HepG2 (cell line): ENCODE results near the gene NPY. TPM values are rescaled to one million over a fixed set of nuclear protein-coding genes. Genes with fewer than 3 reads are reported as not detected.

Experiments used
- ATAC-seq: fragments of 200-7000 bp; cut with Tn5 transposase; 3 replicates; pipeline ENCODE4 v1.9.1; 2020; ENCODE audit warnings: mild to moderate bottlenecking, moderate library complexity
- BruUV-seq: library from RNA; stranded (reverse); fragments of 400-500 nt; replicated peaks from 2 replicates; lab custom pipeline; 2021; lab: Mats Ljungman, UMichigan
- CTCF ChIA-PET: fragments of 300-600 bp; formaldehyde crosslinking; extraction: SDS; loops from one replicate; lab custom pipeline; 2021; ENCODE audit warnings: low total read pairs, inconsistent platforms, low intra/inter-chr PET ratio; lab: Yijun Ruan, JAX
- POLR2A ChIA-PET: fragments of 350-600 bp; sonication (Branson Sonifier 250); formaldehyde crosslinking; loops from one replicate; lab custom pipeline; 2020; ENCODE audit warnings: antibody characterized with exemption, inconsistent platforms; lab: Yijun Ruan, JAX
- DNase-seq: peaks from one replicate; pipeline ENCODE4 v3.0.0-alpha.2; 2015; ENCODE audit warnings: low spot score
- FAIRE-seq: peaks from 3 replicates; lab custom pipeline; 2011; peaks lifted over from hg19 to GRCh38; lab: Jason Lieb, UNC
- H2AFZ ChIP-seq: one replicate; pipeline ENCODE4 v1.6.1; 2011; ENCODE audit warnings: low read length, inconsistent platforms
- H3K27ac ChIP-seq: fragments of 300-600 bp; 3 replicates; pipeline ENCODE4 v1.8.0; 2011; ENCODE audit warnings: mixed run types, mild to moderate bottlenecking, mixed read lengths, low read length, inconsistent platforms; ENCODE audit not compliant: insufficient read depth; ENCODE audit errors: extremely low read length
- H3K27me3 ChIP-seq, 2 experiments: fragments of 200-600 bp in 1 of 2; 2 replicates in 1 of 2; 3 replicates in 1 of 2; pipeline versions ENCODE4 v1.6.0 to v1.8.0; 2011; ENCODE audit warnings: low read length in 2 of 2, mild to moderate bottlenecking in 2 of 2, moderate library complexity in 2 of 2, inconsistent platforms in 1 of 2; ENCODE audit not compliant: insufficient read depth in 2 of 2, control insufficient read depth in 1 of 2
- H3K36me3 ChIP-seq, 2 experiments: fragments of 200-600 bp in 1 of 2; replicated peaks in 1 of 2; 2 replicates in 1 of 2; 3 replicates in 1 of 2; pipeline versions ENCODE4 v1.5.1 to v1.8.0; 2011; ENCODE audit warnings: low read length in 2 of 2, inconsistent platforms in 1 of 2; ENCODE audit not compliant: insufficient read depth in 2 of 2, control insufficient read depth in 1 of 2
- H3K4me1 ChIP-seq: 2 replicates; pipeline ENCODE4 v1.5.1; 2012; ENCODE audit warnings: low read length, inconsistent platforms; ENCODE audit not compliant: insufficient read depth
- H3K4me2 ChIP-seq: 2 replicates; pipeline ENCODE4 v1.6.0; 2011; ENCODE audit warnings: low read depth, low read length, inconsistent platforms
- H3K4me3 ChIP-seq, 3 experiments: fragments of 200-600 bp in 1 of 3; sonication (generic), shearing (Covaris generic) in 1 of 3; replicated peaks in 1 of 3; 2 replicates each; pipeline ENCODE4 v1.5.1; 2011 to 2016; ENCODE audit warnings: low read length in 3 of 3, inconsistent platforms in 2 of 3, low read depth in 2 of 3, mild to moderate bottlenecking in 2 of 3, control low read depth in 1 of 3, mixed read lengths in 1 of 3; ENCODE audit not compliant: insufficient read depth in 1 of 3
- H3K79me2 ChIP-seq: one replicate; pipeline ENCODE4 v1.6.1; 2011; ENCODE audit warnings: low read length, inconsistent platforms; ENCODE audit not compliant: insufficient read depth
- H3K9ac ChIP-seq: 2 replicates; pipeline ENCODE4 v1.6.0; 2011; ENCODE audit warnings: mild to moderate bottlenecking, low read depth, low read length, inconsistent platforms; ENCODE audit not compliant: insufficient read depth
- H3K9me3 ChIP-seq: 2 replicates; pipeline ENCODE4 v1.5.1; 2012; ENCODE audit warnings: mild to moderate bottlenecking, low read length
- H4K20me1 ChIP-seq: 2 replicates; pipeline ENCODE4 v1.6.0; 2011; ENCODE audit warnings: inconsistent platforms, mild to moderate bottlenecking, low read length, moderate library complexity; ENCODE audit not compliant: insufficient read depth
- DNMT1 ChIP-seq: sonication (generic); formaldehyde crosslinking; IDR thresholded peaks from 2 replicates; pipeline ENCODE4 v1.5.1; 2020; ENCODE audit warnings: mild to moderate bottlenecking, missing genetic modification reagents
- IKZF5 ChIP-seq: IDR thresholded peaks from 2 replicates; pipeline ENCODE4 v1.6.1; 2018; ENCODE audit warnings: missing genetic modification reagents, mild to moderate bottlenecking, missing compliant biosample characterization
- KDM4B ChIP-seq: sonication (generic); formaldehyde crosslinking; IDR thresholded peaks from 2 replicates; pipeline ENCODE4 v1.4.0; 2020; ENCODE audit warnings: missing genetic modification reagents
- KLF6 ChIP-seq: IDR thresholded peaks from 2 replicates; pipeline ENCODE4 v1.8.0; 2016; ENCODE audit warnings: missing biosample characterization, missing genetic modification reagents
- SIX1 ChIP-seq: sonication (generic); formaldehyde crosslinking; IDR thresholded peaks from 2 replicates; pipeline ENCODE4 v1.4.0; 2020; ENCODE audit warnings: missing genetic modification reagents, borderline replicate concordance
- TBL1XR1 ChIP-seq: fragments of 150-350 bp; IDR thresholded peaks from 2 replicates; pipeline ENCODE4 v1.6.1; 2014; ENCODE audit warnings: borderline replicate concordance, low read length; ENCODE audit not compliant: partially characterized antibody
- ZNF460 ChIP-seq: sonication (generic); formaldehyde crosslinking; IDR thresholded peaks from 2 replicates; pipeline ENCODE4 v1.5.1; 2020; ENCODE audit warnings: missing genetic modification reagents, mild to moderate bottlenecking, borderline replicate concordance
- ZNF510 ChIP-seq: sonication (generic); formaldehyde crosslinking; IDR thresholded peaks from 2 replicates; pipeline ENCODE4 v1.4.0; 2020; ENCODE audit warnings: low read depth, mild to moderate bottlenecking, missing genetic modification reagents
- ZNF577 ChIP-seq: sonication (generic); formaldehyde crosslinking; IDR thresholded peaks from 2 replicates; pipeline ENCODE4 v1.4.0; 2020; ENCODE audit warnings: mild to moderate bottlenecking, low read depth, missing genetic modification reagents, borderline replicate concordance
- ZNF678 ChIP-seq: sonication (generic); formaldehyde crosslinking; IDR thresholded peaks from 2 replicates; pipeline ENCODE4 v1.4.0; 2020; ENCODE audit warnings: mild to moderate bottlenecking, missing genetic modification reagents
- WGBS: methylation state at CpG from one replicate; pipeline ENCODE4 v1.1.6; 2017; ENCODE audit warnings: low lambda C conversion rate; 5-methylcytosine and 5-hydroxymethylcytosine counted together
- in situ Hi-C: cut with HindIII; loops from 2 replicates; pipeline ENCODE4 v1.10.0; 2017; ENCODE audit warnings: low pct_unique_long_range_greater_than_20kb; ENCODE audit not compliant: extremely low pct_ligation_motif_present
- intact Hi-C: fragments of 100-400 bp; cut with micrococcal nuclease; formaldehyde crosslinking; loops from one replicate; pipeline ENCODE4 v1.10.0; 2022; ENCODE audit not compliant: unreplicated experiment
- polyA plus RNA-seq, 8 experiments: library from polyadenylated mRNA; depleted of rRNA in 3 of 8; stranded (reverse) in 7 of 8; unstranded in 1 of 8; fragments of >200 nt; fragmentation: Illumina TruSeq in 4 of 8; extraction: Trizol in 4 of 8; gene quantifications; 2 replicates each; pipeline versions ENCODE4 v1.2.1 to v1.2.3, GENCODE V29; 2011 to 2016; ENCODE audit warnings: low read depth in 4 of 8, missing spikeins in 1 of 8, mixed read lengths in 1 of 8; ENCODE audit not compliant: insufficient read depth in 1 of 8
- total RNA-seq, 5 experiments: library from RNA; depleted of rRNA; stranded (reverse); fragments of >200 nt; fragmentation: Illumina TruSeq; extraction: Trizol; gene quantifications; 2 replicates each; pipeline ENCODE4 v1.2.3, GENCODE V29; 2016; ENCODE audit warnings: low read depth in 1 of 5
- TF ChIP-seq, protein P1 (sequence below): sonication (generic); formaldehyde crosslinking; IDR thresholded peaks from 2 replicates; pipeline ENCODE4 v1.4.0; 2020; ENCODE audit warnings: mild to moderate bottlenecking, missing genetic modification reagents
- TF ChIP-seq, protein P2 (sequence below): sonication (generic); formaldehyde crosslinking; IDR thresholded peaks from 2 replicates; pipeline ENCODE4 v1.5.1; 2020; ENCODE audit warnings: mild to moderate bottlenecking, missing genetic modification reagents, borderline replicate concordance

NPY gene
- total and polyA plus RNA-seq, 2 of the 13 experiments (the other 11 are each of a cell fraction or from before 2014, with no cell fraction given): not detected

- Histone ChIP-seq H3K27me3 (peaks cover 0 to 4% of the 10 kb centered on the region in 2 experiments; a peak in 1 of 5 replicates), H2AFZ (no peak overlapping the region), H3K36me3 (no peaks in the 10 kb centered on the region), H3K27ac (no peak overlapping the region), H3K9me3 (no peaks in the 10 kb centered on the region), H3K4me1 (no peaks in the 10 kb centered on the region), H4K20me1 (no peaks in the 10 kb centered on the region), H3K9ac (no peak overlapping the region), H3K79me2 (no peaks in the 10 kb centered on the region), H3K4me3 (no peak overlapping the region), H3K4me2 (no peak overlapping the region)
- intact Hi-C loops: no loop called here
- WGBS: 11% methylated on average over 5 of the region's 5 CpGs
- no peak for ATAC-seq
- FAIRE-seq: no peak
- DNase-seq: no peak
- POLR2A ChIA-PET: no interaction called here
- no peak for TF ChIP-seq ZNF577
- no peak for TF ChIP-seq ZNF510 (CRISPR knock-in tag)
- no TSS peak for BruUV-seq
- in situ Hi-C loops: no loop called here
- CTCF ChIA-PET: no interaction called here
These were observed 55.6 kb downstream of the NPY start for GRCh38 chr7:24339575-24339974.

DNA sequence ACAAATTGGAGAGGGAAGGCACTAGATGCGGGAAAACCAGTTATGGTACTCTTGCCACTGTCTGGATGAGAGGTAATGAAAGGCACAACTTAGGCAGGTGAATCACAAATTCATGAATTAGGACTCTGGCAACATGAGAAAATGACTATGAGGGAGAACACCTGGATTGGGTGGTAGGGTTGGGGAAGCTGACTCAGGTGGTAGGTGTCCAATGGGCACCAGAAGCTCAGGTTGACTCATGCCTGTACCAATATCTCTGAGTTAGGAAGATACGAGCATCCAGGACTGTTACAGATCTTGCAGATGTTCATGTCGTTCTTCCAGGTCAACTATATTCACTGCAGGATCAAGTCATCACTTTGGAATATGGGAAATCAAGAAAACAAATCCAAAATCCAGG is 56.7 kb downstream of the NPY start:
- no TSS peak for BruUV-seq
- Histone ChIP-seq H3K4me2 (no peak overlapping the region), H3K9ac (no peak overlapping the region), H3K27ac (no peak overlapping the region), H3K79me2 (no peaks in the 10 kb centered on the region), H2AFZ (no peak overlapping the region), H3K4me3 (no peak overlapping the region), H3K4me1 (no peaks in the 10 kb centered on the region), H3K9me3 (no peaks in the 10 kb centered on the region), H3K27me3 (peaks cover 0 to 4% of the 10 kb centered on the region in 2 experiments; a peak in 1 of 5 replicates), H4K20me1 (no peaks in the 10 kb centered on the region), H3K36me3 (no peaks in the 10 kb centered on the region)
- intact Hi-C loops: no loop called here
- FAIRE-seq (no peak), ATAC-seq (no peak), DNase-seq (no peak)
- in situ Hi-C loops: no loop called here
- ChIA-PET CTCF (no interaction called here), POLR2A (no interaction called here)
- 16% methylated on average over 3 of the region's 3 CpGs for whole genome bisulfite sequencing
- TF ChIP-seq KDM4B (no peak), IKZF5 (CRISPR knock-in tag) (no peak), ZNF460 (CRISPR knock-in tag) (no peak), TBL1XR1 (no peak), DNMT1 (CRISPR knock-in tag) (no peak), KLF6 (CRISPR knock-in tag) (no peak), ZNF678 (no peak), SIX1 (no peak)
- TF ChIP-seq, protein P1, sequence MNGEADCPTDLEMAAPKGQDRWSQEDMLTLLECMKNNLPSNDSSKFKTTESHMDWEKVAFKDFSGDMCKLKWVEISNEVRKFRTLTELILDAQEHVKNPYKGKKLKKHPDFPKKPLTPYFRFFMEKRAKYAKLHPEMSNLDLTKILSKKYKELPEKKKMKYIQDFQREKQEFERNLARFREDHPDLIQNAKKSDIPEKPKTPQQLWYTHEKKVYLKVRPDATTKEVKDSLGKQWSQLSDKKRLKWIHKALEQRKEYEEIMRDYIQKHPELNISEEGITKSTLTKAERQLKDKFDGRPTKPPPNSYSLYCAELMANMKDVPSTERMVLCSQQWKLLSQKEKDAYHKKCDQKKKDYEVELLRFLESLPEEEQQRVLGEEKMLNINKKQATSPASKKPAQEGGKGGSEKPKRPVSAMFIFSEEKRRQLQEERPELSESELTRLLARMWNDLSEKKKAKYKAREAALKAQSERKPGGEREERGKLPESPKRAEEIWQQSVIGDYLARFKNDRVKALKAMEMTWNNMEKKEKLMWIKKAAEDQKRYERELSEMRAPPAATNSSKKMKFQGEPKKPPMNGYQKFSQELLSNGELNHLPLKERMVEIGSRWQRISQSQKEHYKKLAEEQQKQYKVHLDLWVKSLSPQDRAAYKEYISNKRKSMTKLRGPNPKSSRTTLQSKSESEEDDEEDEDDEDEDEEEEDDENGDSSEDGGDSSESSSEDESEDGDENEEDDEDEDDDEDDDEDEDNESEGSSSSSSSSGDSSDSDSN (CRISPR knock-in tag): no peak
- TF ChIP-seq, protein P2, sequence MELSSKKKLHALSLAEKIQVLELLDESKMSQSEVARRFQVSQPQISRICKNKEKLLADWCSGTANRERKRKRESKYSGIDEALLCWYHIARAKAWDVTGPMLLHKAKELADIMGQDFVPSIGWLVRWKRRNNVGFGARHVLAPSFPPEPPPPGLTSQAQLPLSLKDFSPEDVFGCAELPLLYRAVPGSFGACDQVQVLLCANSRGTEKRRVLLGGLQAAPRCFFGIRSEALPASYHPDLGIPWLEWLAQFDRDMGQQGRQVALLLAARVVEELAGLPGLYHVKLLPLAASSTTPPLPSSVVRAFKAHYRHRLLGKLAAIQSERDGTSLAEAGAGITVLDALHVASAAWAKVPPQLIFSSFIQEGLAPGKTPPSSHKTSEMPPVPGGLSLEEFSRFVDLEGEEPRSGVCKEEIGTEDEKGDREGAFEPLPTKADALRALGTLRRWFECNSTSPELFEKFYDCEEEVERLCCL (CRISPR knock-in tag): no peak
